A549 (cell line): ENCODE data around the gene CEP112. TPM values are rescaled to one million over a fixed set of nuclear protein-coding genes. Genes with fewer than 3 reads are reported as not detected.

Experiments used
- ATAC-seq, 2 experiments: fragments of 200-7000 bp in 1 of 2; fragments of >200 bp in 1 of 2; cut with Nextera tagmentation in 1 of 2; cut with Tn5 transposase in 1 of 2; 3 replicates each; pipeline versions ENCODE4 v1.8.0 to v1.9.1; 2018 to 2020; ENCODE audit warnings: mild to moderate bottlenecking in 1 of 2, moderate library complexity in 1 of 2
- CTCF ChIA-PET: fragments of 300-600 bp; sonication (Branson Sonifier 250); formaldehyde crosslinking; extraction: SDS; loops from one replicate; lab custom pipeline; 2021; ENCODE audit warnings: antibody characterized with exemption, inconsistent platforms; lab: Yijun Ruan, JAX
- POLR2A ChIA-PET: fragments of 350-600 bp; formaldehyde crosslinking; extraction: SDS; loops from one replicate; lab custom pipeline; 2021; ENCODE audit warnings: antibody characterized with exemption, inconsistent platforms; lab: Yijun Ruan, JAX
- DNase-seq, 2 experiments: peaks; one replicate each; pipeline versions ENCODE4 v3.0.0 to v3.0.0-alpha.2; 2011 to 2016; ENCODE audit warnings: low read depth in 1 of 2, low spot score in 1 of 2
- FAIRE-seq: peaks from 2 replicates; lab custom pipeline; 2011; peaks lifted over from hg19 to GRCh38; lab: Jason Lieb, UNC
- H3K27ac ChIP-seq, 2 experiments: fragments of >200 bp; sonication (Bioruptor Twin); formaldehyde crosslinking; 3 replicates each; pipeline ENCODE4 v1.5.1; 2016 to 2017
- H3K4me1 ChIP-seq: fragments of >200 bp; sonication (Bioruptor Twin); formaldehyde crosslinking; 3 replicates; pipeline ENCODE4 v1.6.1; 2016
- H3K4me2 ChIP-seq: fragments of >200 bp; sonication (Bioruptor Twin); formaldehyde crosslinking; 3 replicates; pipeline ENCODE4 v1.6.1; 2016
- H3K4me3 ChIP-seq: fragments of >200 bp; sonication (Bioruptor Twin); formaldehyde crosslinking; 3 replicates; pipeline ENCODE4 v1.5.1; 2016
- H3K9me3 ChIP-seq: fragments of >200 bp; sonication (Bioruptor Twin); formaldehyde crosslinking; 3 replicates; pipeline ENCODE4 v1.6.1; 2016
- ATOH8 ChIP-seq: fragments of 250-450 bp; sonication (Bioruptor Pico); IDR thresholded peaks from 2 replicates; pipeline ENCODE4 v1.5.0; 2020; ENCODE audit warnings: low read depth, mild to moderate bottlenecking, moderate library complexity
- BCL3 ChIP-seq: fragments of >200 bp; sonication (Bioruptor Twin); formaldehyde crosslinking; IDR thresholded peaks from 3 replicates; pipeline ENCODE4 v1.6.1; 2016
- BHLHE40 ChIP-seq: IDR thresholded peaks from 2 replicates; pipeline ENCODE4 v1.6.1; 2012; ENCODE audit warnings: low read depth, low read length, inconsistent platforms
- CHD4 ChIP-seq: fragments of 200-600 bp; sonication (generic); IDR thresholded peaks from 2 replicates; pipeline ENCODE4 v1.6.1; 2016; ENCODE audit warnings: antibody characterized with exemption, mild to moderate bottlenecking, borderline replicate concordance
- E2F6 ChIP-seq: IDR thresholded peaks from 2 replicates; pipeline ENCODE4 v1.6.1; 2012; ENCODE audit warnings: low read depth, borderline replicate concordance
- EHMT2 ChIP-seq: fragments of 200-600 bp; sonication (generic); IDR thresholded peaks from 2 replicates; pipeline ENCODE4 v1.6.1; 2016; ENCODE audit warnings: antibody characterized with exemption, low read depth, mild to moderate bottlenecking, moderate library complexity
- EP300 ChIP-seq, 2 experiments: fragments of >200 bp; sonication (Bioruptor Twin); formaldehyde crosslinking; IDR thresholded peaks; 2 replicates in 1 of 2; 3 replicates in 1 of 2; pipeline ENCODE4 v1.6.1; 2016 to 2017
- ESRRA ChIP-seq: fragments of 150-350 bp; IDR thresholded peaks from 2 replicates; pipeline ENCODE4 v1.6.1; 2014; ENCODE audit warnings: mild to moderate bottlenecking, low read length, borderline replicate concordance
- FOSL2 ChIP-seq, 2 experiments: fragments of 450-650 bp in 1 of 2; fragments of >200 bp in 1 of 2; sonication (Bioruptor Twin) in 1 of 2; formaldehyde crosslinking; IDR thresholded peaks; 2 replicates each; pipeline versions ENCODE4 v1.5.0 to v1.6.1; 2016 to 2020; ENCODE audit warnings: mild to moderate bottlenecking in 1 of 2, moderate library complexity in 1 of 2
- HDAC2 ChIP-seq: fragments of 200-600 bp; sonication (generic); IDR thresholded peaks from 2 replicates; pipeline ENCODE4 v1.6.1; 2016
- HES2 ChIP-seq: fragments of >200 bp; sonication (Bioruptor Twin); formaldehyde crosslinking; IDR thresholded peaks from 2 replicates; pipeline ENCODE4 v1.6.1; 2016
- HMGXB4 ChIP-seq: fragments of 250-450 bp; sonication (Bioruptor Pico); IDR thresholded peaks from 2 replicates; pipeline ENCODE4 v1.5.0; 2021; ENCODE audit warnings: mild to moderate bottlenecking, moderate library complexity, borderline replicate concordance
- HOXA7 ChIP-seq: fragments of 250-450 bp; sonication (Bioruptor Pico); IDR thresholded peaks from 2 replicates; pipeline ENCODE4 v1.5.0; 2020; ENCODE audit warnings: mild to moderate bottlenecking, moderate library complexity
- HOXB13 ChIP-seq: fragments of 250-450 bp; sonication (Bioruptor Pico); IDR thresholded peaks from 2 replicates; pipeline ENCODE4 v1.5.0; 2020; ENCODE audit warnings: low read depth, mild to moderate bottlenecking, moderate library complexity
- HOXB5 ChIP-seq: fragments of 250-450 bp; sonication (Bioruptor Pico); IDR thresholded peaks from 2 replicates; pipeline ENCODE4 v1.5.0; 2020; ENCODE audit warnings: mild to moderate bottlenecking, moderate library complexity
- KDM5A ChIP-seq: fragments of 200-600 bp; sonication (generic); IDR thresholded peaks from 2 replicates; pipeline ENCODE4 v1.6.1; 2016; ENCODE audit warnings: antibody characterized with exemption, mild to moderate bottlenecking
- PHF8 ChIP-seq: fragments of 200-600 bp; sonication (generic); IDR thresholded peaks from 2 replicates; pipeline ENCODE4 v1.6.1; 2016; ENCODE audit warnings: low read depth, mild to moderate bottlenecking, antibody characterized with exemption, moderate library complexity, borderline replicate concordance
- RAD21 ChIP-seq, 2 experiments: fragments of >200 bp in 1 of 2; sonication (Bioruptor Twin) in 1 of 2; formaldehyde crosslinking in 1 of 2; IDR thresholded peaks in 1 of 2; conservative IDR thresholded peaks in 1 of 2; 2 replicates in 1 of 2; 3 replicates in 1 of 2; pipeline ENCODE4 v1.6.1; 2012 to 2018; ENCODE audit warnings: inconsistent platforms in 1 of 2
- RNF2 ChIP-seq: fragments of 200-600 bp; sonication (generic); IDR thresholded peaks from 2 replicates; pipeline ENCODE4 v1.6.1; 2016; ENCODE audit warnings: low read depth, mild to moderate bottlenecking, antibody characterized with exemption, moderate library complexity, borderline replicate concordance
- SMC3 ChIP-seq: fragments of >200 bp; sonication (Bioruptor Twin); formaldehyde crosslinking; IDR thresholded peaks from 3 replicates; pipeline ENCODE4 v1.6.1; 2018; ENCODE audit warnings: inconsistent platforms
- SREBF2 ChIP-seq: fragments of 450-650 bp; IDR thresholded peaks from 2 replicates; pipeline ENCODE4 v1.6.1; 2014; ENCODE audit warnings: mild to moderate bottlenecking, moderate library complexity
- ZNF302 ChIP-seq: fragments of 250-450 bp; sonication (Bioruptor Pico); IDR thresholded peaks from 2 replicates; pipeline ENCODE4 v1.9.0; 2021; ENCODE audit warnings: inconsistent platforms, mild to moderate bottlenecking, moderate library complexity
- ZSCAN20 ChIP-seq: fragments of 250-450 bp; sonication (Bioruptor Pico); IDR thresholded peaks from 2 replicates; pipeline ENCODE4 v1.8.0; 2022; ENCODE audit warnings: mild to moderate bottlenecking, moderate library complexity
- WGBS: methylation state at CpG from one replicate; pipeline ENCODE4 v1.1.6; 2017; ENCODE audit errors: missing lambda C conversion rate; 5-methylcytosine and 5-hydroxymethylcytosine counted together
- polyA plus RNA-seq, 4 experiments: library from polyadenylated mRNA; depleted of rRNA in 3 of 4; stranded (reverse); fragments of >200 nt; fragmentation: RNase III in 1 of 4; extraction: RNeasy Plus Mini Kit Qiagen cat#74134 plus additional on column Dnase treatment in 1 of 4; gene quantifications; 2 replicates in 3 of 4; 3 replicates in 1 of 4; pipeline ENCODE4 v1.2.3, GENCODE V29; 2011 to 2017

Gene CEP112
- polyA plus RNA-seq, 2 of the 4 experiments (the other 2 are of a cell fraction) = 9.6 to 15.2 TPM

GRCh38 chr17:65851965-65852736 is 339.8 kb downstream of the CEP112 start:
- H3K4me1 ChIP-seq = peaks cover 20% of the 10 kb centered on the region; the same call in 2 of the 3 replicates
- DNase-seq = no peak
- CTCF ChIA-PET = no interaction called here
- 97% methylated on average over 2 of the region's 3 CpGs for WGBS
- no peak overlapping the region for H3K27ac ChIP-seq
- H3K4me3 ChIP-seq = no peak overlapping the region
- no peak for FAIRE-seq
- no peak overlapping the region for H3K4me2 ChIP-seq
- POLR2A ChIA-PET = no interaction called here
- ATAC-seq = no peak
- H3K9me3 ChIP-seq = no peaks in the 10 kb centered on the region
- TF ChIP-seq FOSL2 (IDR thresholded peaks at IDR 0.05) (no peak), FOSL2 (CRISPR knock-in tag; IDR thresholded peaks at IDR 0.05) (no peak), HOXA7 (CRISPR knock-in tag) (no peak), HDAC2 (no peak), CHD4 (no peak), RAD21 (conservative IDR thresholded peaks at IDR 0.05 in 1 of 2, IDR thresholded peaks at IDR 0.05 in 1 of 2) (no peak), PHF8 (no peak), E2F6 (no peak), KDM5A (no peak), ESRRA (no peak), HES2 (no peak), BCL3 (no peak), RNF2 (no peak), ATOH8 (CRISPR knock-in tag) (no peak), ZNF302 (CRISPR knock-in tag) (no peak), HOXB5 (CRISPR knock-in tag) (no peak), BHLHE40 (no peak), ZSCAN20 (CRISPR knock-in tag) (no peak)
- TF ChIP-seq, all 56 proteins: peak for 0

- peak in 1 of 2 experiments; percentile 49; a peak in 1 of 6 replicates for ATAC-seq
- H3K9me3 ChIP-seq = no peaks in the 10 kb centered on the region
- no peak overlapping the region for H3K4me2 ChIP-seq
- H3K27ac ChIP-seq = 0 out of 6 replicates have a peak overlapping the region, but pooled peaks of 1 of the 2 experiments have one; percentile 8
- ChIA-PET POLR2A (no interaction called here), CTCF (interaction anchor here (0.6 to 1.0 kb wide), 2 partner anchors 16 to 195 kb away, joined by 3 to 5 read pairs; no protein-coding TSS in a partner anchor)
- DNase-seq = peak in 1 of 2 experiments; percentile 31
- no peak overlapping the region for H3K4me3 ChIP-seq
- TF ChIP-seq ESRRA = no peak
- H3K4me1 ChIP-seq = peaks cover 6% of the 10 kb centered on the region; the same call in 2 of the 3 replicates
- WGBS = 81% methylated on average over 2 of the region's 2 CpGs
- no peak for FAIRE-seq
Measured at GRCh38 chr17:65850486-65850885, 341.4 kb downstream of the CEP112 start.

- ATAC-seq (no peak), FAIRE-seq (no peak), DNase-seq (no peak)
- Histone ChIP-seq H3K4me3 (no peak overlapping the region), H3K4me2 (no peak overlapping the region), H3K27ac (no peak overlapping the region), H3K4me1 (no peaks in the 10 kb centered on the region), H3K9me3 (no peaks in the 10 kb centered on the region)
- TF ChIP-seq EP300 (IDR thresholded peaks at IDR 0.05) (no peak), SMC3 (no peak), FOSL2 (IDR thresholded peaks at IDR 0.05) (no peak), FOSL2 (CRISPR knock-in tag; IDR thresholded peaks at IDR 0.05) (no peak), HOXB13 (CRISPR knock-in tag) (no peak), HOXB5 (CRISPR knock-in tag) (no peak), HDAC2 (no peak), BCL3 (no peak), EHMT2 (no peak), HMGXB4 (no peak), ESRRA (no peak), SREBF2 (no peak), ATOH8 (CRISPR knock-in tag) (no peak)
- 70% methylated on average over 5 of the region's 5 CpGs for WGBS
- CTCF ChIA-PET = interaction anchor here (0.9 to 1.2 kb wide), 2 partner anchors 35 to 253 kb away, joined by 3 to 4 read pairs; no protein-coding TSS in a partner anchor
- POLR2A ChIA-PET = no interaction called here
Measured at GRCh38 chr17:65848751-65849150, 343.2 kb downstream of the CEP112 start.
